Caco-2 (cell line): ENCODE data around the gene EIF2B2. TPM values are rescaled to one million over a fixed set of nuclear protein-coding genes. Genes with fewer than 3 reads are reported as not detected.

Source experiments
- BruUV-seq: library from RNA; stranded (reverse); fragments of 400-500 nt; replicated peaks from 2 replicates; lab custom pipeline; 2021; lab: Mats Ljungman, UMichigan
- CTCF ChIA-PET: fragments of 300-600 bp; sonication (Branson Sonifier 250); formaldehyde crosslinking; loops from one replicate; lab custom pipeline; 2022; ENCODE audit warnings: antibody characterized with exemption; lab: Charles Lee
- POLR2A ChIA-PET: fragments of 300-600 bp; sonication (Branson Sonifier 250); formaldehyde crosslinking; loops from one replicate; lab custom pipeline; 2022; ENCODE audit warnings: antibody characterized with exemption; lab: Charles Lee
- DNase-seq, 2 experiments: peaks; one replicate each; pipeline versions ENCODE4 v3.0.0 to v3.0.0-alpha.2; 2020 to 2022
- H3K27me3 ChIP-seq: replicated peaks from 2 replicates; pipeline ENCODE4 v1.6.0; 2011; ENCODE audit warnings: low read length; ENCODE audit not compliant: control insufficient read depth, insufficient read depth
- H3K36me3 ChIP-seq: 2 replicates; pipeline ENCODE4 v1.5.1; 2011; ENCODE audit warnings: low read length; ENCODE audit not compliant: control insufficient read depth, insufficient read depth
- H3K4me1 ChIP-seq: fragments of 250-450 bp; sonication (Bioruptor Pico); 2 replicates; pipeline ENCODE4 v1.5.1; 2020; ENCODE audit warnings: mild to moderate bottlenecking
- H3K4me3 ChIP-seq: 2 replicates; pipeline ENCODE4 v1.5.1; 2011; ENCODE audit warnings: low read depth, mild to moderate bottlenecking, control low read depth, low read length
- H3K9me3 ChIP-seq: fragments of 250-450 bp; sonication (Bioruptor Pico); 2 replicates; pipeline ENCODE4 v1.5.1; 2020; ENCODE audit warnings: mild to moderate bottlenecking, moderate library complexity
- H3K27ac Mint-ChIP-seq: one replicate; pipeline ENCODE4 v1.8.0; 2022; ENCODE audit warnings: mixed read lengths; ENCODE audit not compliant: unreplicated experiment
- H3K27me3 Mint-ChIP-seq: one replicate; pipeline ENCODE4 v1.8.0; 2022; ENCODE audit warnings: mixed read lengths; ENCODE audit not compliant: insufficient read depth, unreplicated experiment
- H3K36me3 Mint-ChIP-seq: one replicate; pipeline ENCODE4 v1.8.0; 2022; ENCODE audit warnings: mild to moderate bottlenecking, mixed read lengths; ENCODE audit not compliant: insufficient read depth, unreplicated experiment
- H3K4me1 Mint-ChIP-seq: one replicate; pipeline ENCODE4 v1.8.0; 2022; ENCODE audit warnings: low read depth, mixed read lengths; ENCODE audit not compliant: unreplicated experiment
- H3K4me3 Mint-ChIP-seq: one replicate; pipeline ENCODE4 v1.8.0; 2022; ENCODE audit warnings: mild to moderate bottlenecking, moderate library complexity, mixed read lengths; ENCODE audit not compliant: unreplicated experiment
- H3K9me3 Mint-ChIP-seq: one replicate; pipeline ENCODE4 v1.8.0; 2022; ENCODE audit warnings: mixed read lengths; ENCODE audit not compliant: unreplicated experiment
- intact Hi-C: fragments of 100-400 bp; cut with micrococcal nuclease; formaldehyde crosslinking; loops from one replicate; pipeline ENCODE4 v1.10.0; 2022; ENCODE audit not compliant: unreplicated experiment
- total RNA-seq: library from RNA; stranded (reverse); gene quantifications from 2 replicates; pipeline ENCODE4 v1.2.3, GENCODE V29; 2022
- TF ChIP-seq, protein P1 (sequence below), 2 experiments: fragments of 200-600 bp in 1 of 2; IDR thresholded peaks; 1 replicate in 1 of 2; 2 replicates in 1 of 2; pipeline versions ENCODE4 v1.5.1 to v1.8.0; 2011 to 2022; ENCODE audit warnings: antibody characterized with exemption in 1 of 2, control low read depth in 1 of 2, inconsistent platforms in 1 of 2, low read depth in 1 of 2, low read length in 1 of 2, mild to moderate bottlenecking in 1 of 2, moderate library complexity in 1 of 2; ENCODE audit not compliant: insufficient read depth in 1 of 2, severe bottlenecking in 1 of 2, unreplicated experiment in 1 of 2

EIF2B2 gene
- total RNA-seq, 1 experiment from 2014 or later, result 54.4 TPM

DNA sequence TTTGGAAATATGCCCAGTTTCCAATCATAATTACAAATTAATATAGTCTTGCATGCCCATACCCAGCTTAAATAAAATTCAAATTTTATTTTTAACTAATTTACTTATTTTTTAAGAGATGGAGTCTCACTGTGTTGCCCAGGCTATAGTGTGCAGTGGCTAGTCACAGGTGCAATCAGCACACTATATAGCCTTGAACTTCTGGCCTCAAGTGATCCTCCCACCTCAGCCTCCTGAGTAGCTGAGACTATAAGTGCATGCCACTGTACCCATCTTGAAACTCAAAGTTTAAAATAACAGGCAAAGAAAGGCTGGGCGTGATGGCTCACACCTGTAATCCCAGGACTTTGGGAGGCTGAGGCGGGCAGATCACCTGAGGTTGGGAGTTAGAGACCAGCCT is 38.2 kb downstream of the EIF2B2 start:
- TF ChIP-seq, protein P1, sequence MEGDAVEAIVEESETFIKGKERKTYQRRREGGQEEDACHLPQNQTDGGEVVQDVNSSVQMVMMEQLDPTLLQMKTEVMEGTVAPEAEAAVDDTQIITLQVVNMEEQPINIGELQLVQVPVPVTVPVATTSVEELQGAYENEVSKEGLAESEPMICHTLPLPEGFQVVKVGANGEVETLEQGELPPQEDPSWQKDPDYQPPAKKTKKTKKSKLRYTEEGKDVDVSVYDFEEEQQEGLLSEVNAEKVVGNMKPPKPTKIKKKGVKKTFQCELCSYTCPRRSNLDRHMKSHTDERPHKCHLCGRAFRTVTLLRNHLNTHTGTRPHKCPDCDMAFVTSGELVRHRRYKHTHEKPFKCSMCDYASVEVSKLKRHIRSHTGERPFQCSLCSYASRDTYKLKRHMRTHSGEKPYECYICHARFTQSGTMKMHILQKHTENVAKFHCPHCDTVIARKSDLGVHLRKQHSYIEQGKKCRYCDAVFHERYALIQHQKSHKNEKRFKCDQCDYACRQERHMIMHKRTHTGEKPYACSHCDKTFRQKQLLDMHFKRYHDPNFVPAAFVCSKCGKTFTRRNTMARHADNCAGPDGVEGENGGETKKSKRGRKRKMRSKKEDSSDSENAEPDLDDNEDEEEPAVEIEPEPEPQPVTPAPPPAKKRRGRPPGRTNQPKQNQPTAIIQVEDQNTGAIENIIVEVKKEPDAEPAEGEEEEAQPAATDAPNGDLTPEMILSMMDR (IDR thresholded peaks at IDR 0.05; ENCODE audit: insufficient read depth in 1 of 2, low read depth in 1 of 2, low read length in 1 of 2, severe bottlenecking in 1 of 2, unreplicated experiment in 1 of 2), result no peak
- H3K36me3 ChIP-seq, result peaks cover 2% of the 10 kb centered on the region; the same call in 1 of the 2 replicates
- no TSS peak for BruUV-seq
- CTCF ChIA-PET, result no interaction called here
- Mint-ChIP-seq H3K4me1 (peaks cover 13% of the 10 kb centered on the region), H3K4me3 (no peak overlapping the region), H3K27ac (no peak overlapping the region), H3K27me3 (no peaks in the 10 kb centered on the region), H3K36me3 (peaks cover 12% of the 10 kb centered on the region), H3K9me3 (no peaks in the 10 kb centered on the region)
- H3K9me3 ChIP-seq, result no peaks in the 10 kb centered on the region
- no peak for DNase-seq
- intact Hi-C loops, result no loop called here
- peaks cover 17% of the 10 kb centered on the region for H3K4me1 ChIP-seq
- H3K4me3 ChIP-seq, result no peak overlapping the region
- POLR2A ChIA-PET, result no interaction called here
- no peaks in the 10 kb centered on the region for H3K27me3 ChIP-seq

DNA sequence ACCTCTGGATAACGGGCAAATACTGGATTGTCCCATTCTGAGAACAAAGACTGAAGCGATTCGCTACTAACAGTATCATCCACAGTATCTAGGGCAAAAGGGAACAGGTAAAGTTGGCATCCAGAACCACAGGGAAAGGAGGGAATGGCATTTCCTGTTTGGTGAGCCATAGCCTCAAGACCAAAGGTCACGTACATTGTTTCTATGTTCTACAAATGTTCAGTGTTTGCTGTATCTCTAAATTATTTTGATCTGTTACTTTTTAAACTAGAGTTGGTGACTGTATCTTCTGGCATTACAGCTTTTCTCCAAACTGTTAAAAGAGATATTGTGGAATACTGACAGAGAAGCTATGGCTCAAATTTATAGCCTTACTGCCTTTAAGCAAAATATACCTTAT is 38.9 kb downstream of the EIF2B2 start:
- CTCF ChIA-PET, result no interaction called here
- Mint-ChIP-seq H3K27ac (no peak overlapping the region), H3K4me1 (peaks cover 13% of the 10 kb centered on the region), H3K9me3 (no peaks in the 10 kb centered on the region), H3K4me3 (no peak overlapping the region), H3K36me3 (peaks cover 6% of the 10 kb centered on the region), H3K27me3 (no peaks in the 10 kb centered on the region)
- Histone ChIP-seq H3K4me3 (no peak overlapping the region), H3K9me3 (no peaks in the 10 kb centered on the region), H3K4me1 (peaks cover 19% of the 10 kb centered on the region), H3K27me3 (no peaks in the 10 kb centered on the region), H3K36me3 (peaks cover 2% of the 10 kb centered on the region; the same call in 1 of the 2 replicates)
- DNase-seq, result no peak
- POLR2A ChIA-PET, result no interaction called here
- intact Hi-C loops, result no loop called here
- no TSS peak for BruUV-seq
- TF ChIP-seq, protein P1 (IDR thresholded peaks at IDR 0.05; ENCODE audit: insufficient read depth in 1 of 2, low read depth in 1 of 2, low read length in 1 of 2, severe bottlenecking in 1 of 2, unreplicated experiment in 1 of 2), result no peak

DNA sequence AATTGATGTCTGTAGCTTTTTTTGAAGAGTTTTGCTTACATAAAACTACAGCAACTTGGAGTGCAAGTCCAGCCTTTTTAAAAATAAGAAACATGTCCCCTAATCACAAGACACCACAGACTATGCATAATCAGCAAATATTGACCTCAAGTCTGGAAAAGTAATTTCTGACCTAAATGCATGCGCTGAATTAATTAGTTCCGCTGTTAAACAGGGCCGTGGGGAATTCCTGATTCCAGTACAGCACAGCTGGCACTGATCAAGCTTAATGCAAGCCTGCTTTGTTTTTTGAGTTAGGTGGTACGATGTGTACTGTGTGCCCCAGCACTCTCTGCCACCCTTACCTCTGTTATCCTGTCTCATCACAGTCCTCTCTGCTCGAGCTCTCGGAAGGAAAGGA is 39.3 kb downstream of the EIF2B2 start:
- Histone ChIP-seq H3K27me3 (no peaks in the 10 kb centered on the region), H3K4me3 (no peak overlapping the region), H3K9me3 (no peaks in the 10 kb centered on the region), H3K36me3 (peaks cover 2% of the 10 kb centered on the region; the same call in 1 of the 2 replicates), H3K4me1 (peaks cover 23% of the 10 kb centered on the region)
- no peak for DNase-seq
- Mint-ChIP-seq H3K27me3 (no peaks in the 10 kb centered on the region), H3K9me3 (no peaks in the 10 kb centered on the region), H3K4me1 (peaks cover 13% of the 10 kb centered on the region), H3K4me3 (no peak overlapping the region), H3K36me3 (peaks cover 3% of the 10 kb centered on the region), H3K27ac (no peak overlapping the region)
- POLR2A ChIA-PET, result no interaction called here
- CTCF ChIA-PET, result interaction anchor here (0.6 kb wide), 1 partner anchor 37 kb away, joined by 4 read pairs; no protein-coding TSS in a partner anchor
- intact Hi-C loops, result no loop called here
- no TSS peak for BruUV-seq
- TF ChIP-seq, protein P1 (IDR thresholded peaks at IDR 0.05; ENCODE audit: insufficient read depth in 1 of 2, low read depth in 1 of 2, low read length in 1 of 2, severe bottlenecking in 1 of 2, unreplicated experiment in 1 of 2), result no peak
